Upper lobe of left lung (tissue), 6 donors: Measurements from ENCODE around the gene HSF4. TPM values are rescaled to one million over a fixed set of nuclear protein-coding genes. Genes with fewer than 3 reads are reported as not detected.

Experiments used
- ATAC-seq, 2 donors: fragments of 200-7000 bp; cut with Tn5 transposase; one replicate each; pipeline ENCODE4 v1.9.1; 2022; ENCODE audit warnings: mild to moderate bottlenecking in 2 of 2, moderate library complexity in 2 of 2; ENCODE audit not compliant: low FRiP score in 2 of 2
- DNase-seq, 2 donors: peaks; one replicate each; pipeline ENCODE4 v3.0.0-alpha.2; 2019 to 2020
- H3K27ac ChIP-seq, 4 donors: fragments of 200-600 bp; sonication (generic); one replicate each; pipeline ENCODE4 v1.5.1; 2016 to 2019
- H3K27me3 ChIP-seq, 4 donors: fragments of 200-600 bp; sonication (generic); one replicate each; pipeline ENCODE4 v1.5.1; 2017 to 2019
- H3K36me3 ChIP-seq, 4 donors: fragments of 200-600 bp; sonication (generic); one replicate each; pipeline ENCODE4 v1.5.1; 2016 to 2019
- H3K4me1 ChIP-seq, 4 donors: fragments of 200-600 bp; sonication (generic); one replicate each; pipeline ENCODE4 v1.5.1; 2018 to 2019
- H3K4me3 ChIP-seq, 4 donors: fragments of 200-600 bp; sonication (generic); one replicate each; pipeline ENCODE4 v1.5.1; 2017 to 2019; ENCODE audit warnings: mild to moderate bottlenecking in 2 of 4, moderate library complexity in 1 of 4
- H3K9me3 ChIP-seq, 4 donors: fragments of 200-600 bp; sonication (generic); one replicate each; pipeline ENCODE4 v1.5.1; 2018 to 2019
- EP300 ChIP-seq, 4 donors: sonication (generic); formaldehyde crosslinking; IDR thresholded peaks; one replicate each; pipeline ENCODE4 v1.5.1; 2017; ENCODE audit warnings: antibody characterized with exemption in 4 of 4, control low read depth in 2 of 4
- POLR2A ChIP-seq, 4 donors: fragments of 450-650 bp; IDR thresholded peaks; one replicate each; pipeline ENCODE4 v1.5.1; 2016 to 2017; ENCODE audit warnings: antibody characterized with exemption in 4 of 4, mild to moderate bottlenecking in 2 of 4
- POLR2AphosphoS5 ChIP-seq, 2 donors: sonication (generic); formaldehyde crosslinking; IDR thresholded peaks; one replicate each; pipeline ENCODE4 v1.5.1; 2017; ENCODE audit warnings: antibody characterized with exemption in 2 of 2
- WGBS, 2 donors: methylation state at CpG; one replicate each; pipeline ENCODE4 v1.1.5; 2017 to 2018; 5-methylcytosine and 5-hydroxymethylcytosine counted together
- total RNA-seq, 6 donors: library from RNA; depleted of rRNA in 4 of 6; stranded (reverse); fragments of >200 nt in 4 of 6; gene quantifications; one replicate each; pipeline versions ENCODE4 v1.1.0 to v1.2.1, GENCODE V29; 2016 to 2021
- TF ChIP-seq, protein P1 (sequence below), 6 experiments: fragments of 450-650 bp in 4 of 6; fragments of 200-600 bp in 2 of 6; sonication (generic) in 2 of 6; IDR thresholded peaks; one replicate each; pipeline ENCODE4 v1.5.1; 2016 to 2019; ENCODE audit warnings: antibody characterized with exemption in 6 of 6
- donor health status: DM: no; HTN: no; CAD: no; lungs with moderate emphysema.
- donor health status: DM: no; HTN: yes; CAD: no; lungs with severe emphysema.

Gene HSF4
- total RNA-seq, 6 donors from 2014 or later: 33.4 to 784 (median 70.1) TPM

- TF ChIP-seq, protein P1, sequence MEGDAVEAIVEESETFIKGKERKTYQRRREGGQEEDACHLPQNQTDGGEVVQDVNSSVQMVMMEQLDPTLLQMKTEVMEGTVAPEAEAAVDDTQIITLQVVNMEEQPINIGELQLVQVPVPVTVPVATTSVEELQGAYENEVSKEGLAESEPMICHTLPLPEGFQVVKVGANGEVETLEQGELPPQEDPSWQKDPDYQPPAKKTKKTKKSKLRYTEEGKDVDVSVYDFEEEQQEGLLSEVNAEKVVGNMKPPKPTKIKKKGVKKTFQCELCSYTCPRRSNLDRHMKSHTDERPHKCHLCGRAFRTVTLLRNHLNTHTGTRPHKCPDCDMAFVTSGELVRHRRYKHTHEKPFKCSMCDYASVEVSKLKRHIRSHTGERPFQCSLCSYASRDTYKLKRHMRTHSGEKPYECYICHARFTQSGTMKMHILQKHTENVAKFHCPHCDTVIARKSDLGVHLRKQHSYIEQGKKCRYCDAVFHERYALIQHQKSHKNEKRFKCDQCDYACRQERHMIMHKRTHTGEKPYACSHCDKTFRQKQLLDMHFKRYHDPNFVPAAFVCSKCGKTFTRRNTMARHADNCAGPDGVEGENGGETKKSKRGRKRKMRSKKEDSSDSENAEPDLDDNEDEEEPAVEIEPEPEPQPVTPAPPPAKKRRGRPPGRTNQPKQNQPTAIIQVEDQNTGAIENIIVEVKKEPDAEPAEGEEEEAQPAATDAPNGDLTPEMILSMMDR (IDR thresholded peaks at IDR 0.05): no peak
- no peak for TF ChIP-seq POLR2A (IDR thresholded peaks at IDR 0.05)
- no peak for TF ChIP-seq POLR2AphosphoS5 (IDR thresholded peaks at IDR 0.05)
- TF ChIP-seq EP300 (IDR thresholded peaks at IDR 0.05): no peak
- peak overlapping the region in 1 of 4 donors; percentile 54 for H3K4me3 ChIP-seq
- no peaks in the 10 kb centered on the region for H3K27me3 ChIP-seq
- peaks cover 28 to 91% (median 82%) of the 10 kb centered on the region in 4 donors for H3K36me3 ChIP-seq
- H3K4me1 ChIP-seq: peaks cover 12 to 32% (median 15%) of the 10 kb centered on the region in 4 donors
- no peaks in the 10 kb centered on the region for H3K9me3 ChIP-seq
- DNase-seq: no peak
- no peak overlapping the region for H3K27ac ChIP-seq
- 94 to 98% methylated on average over 3 to 8 of the region's 8 CpGs for WGBS, 2 donors
- no peak for ATAC-seq
These were observed 35.9 kb downstream of the HSF4 start for GRCh38 chr16:67200491-67200890.

DNA sequence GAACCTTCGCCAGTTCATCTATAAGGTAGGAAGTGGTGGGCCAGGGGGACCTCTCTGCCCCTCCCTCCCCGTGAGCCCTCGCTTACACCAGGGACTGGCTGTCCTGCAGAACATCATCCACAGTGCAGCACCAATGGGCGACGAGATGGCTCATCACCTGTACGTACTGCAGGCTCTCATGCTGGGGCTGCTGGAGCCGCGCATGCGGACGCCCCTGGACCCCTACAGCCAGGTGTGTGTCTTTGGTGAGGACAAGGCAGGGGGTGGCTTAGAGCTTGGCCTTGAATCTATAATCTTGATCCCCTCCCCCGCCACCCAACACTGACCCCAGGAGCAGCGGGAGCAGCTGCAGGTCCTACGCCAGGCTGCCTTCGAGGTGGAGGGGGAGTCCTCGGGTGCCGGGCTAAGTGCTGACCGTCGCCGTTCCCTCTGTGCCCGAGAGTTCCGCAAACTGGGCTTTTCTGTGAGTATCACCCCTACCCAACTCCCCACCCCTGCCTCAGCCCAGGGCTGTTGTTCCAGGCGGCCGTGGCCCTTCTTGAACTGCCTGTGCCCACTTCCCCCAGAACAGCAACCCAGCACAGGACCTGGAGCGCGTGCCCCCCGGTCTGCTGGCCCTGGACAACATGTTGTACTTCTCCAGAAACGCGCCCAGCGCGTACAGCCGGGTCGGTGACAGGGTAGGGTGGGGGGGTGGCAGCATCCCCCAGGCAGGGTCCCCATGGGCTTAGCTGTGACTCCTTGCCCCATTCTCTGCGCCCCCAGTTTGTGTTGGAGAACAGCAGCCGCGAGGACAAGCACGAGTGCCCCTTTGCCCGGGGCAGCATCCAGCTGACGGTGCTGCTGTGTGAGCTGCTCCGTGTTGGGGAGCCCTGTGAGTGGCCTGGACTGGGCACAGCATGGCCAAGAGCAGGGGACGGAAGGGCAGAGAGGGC, 37.1 kb downstream of the HSF4 start:
- DNase-seq: peak in 1 of 2 donors; percentile 73
- peaks cover 17 to 84% (median 70%) of the 10 kb centered on the region in 4 donors for H3K36me3 ChIP-seq
- no peaks in the 10 kb centered on the region for H3K9me3 ChIP-seq
- TF ChIP-seq POLR2AphosphoS5 (IDR thresholded peaks at IDR 0.05): no peak
- no peak for TF ChIP-seq EP300 (IDR thresholded peaks at IDR 0.05)
- TF ChIP-seq, protein P1 (IDR thresholded peaks at IDR 0.05): no peak
- no peak for TF ChIP-seq POLR2A (IDR thresholded peaks at IDR 0.05)
- peaks cover 12 to 32% (median 15%) of the 10 kb centered on the region in 4 donors for H3K4me1 ChIP-seq
- no peak for ATAC-seq
- no peaks in the 10 kb centered on the region for H3K27me3 ChIP-seq
- whole genome bisulfite sequencing, 2 donors: 93 to 95% methylated on average over 11 to 35 of the region's 40 CpGs
- H3K4me3 ChIP-seq: no peak overlapping the region
- no peak overlapping the region for H3K27ac ChIP-seq

DNA sequence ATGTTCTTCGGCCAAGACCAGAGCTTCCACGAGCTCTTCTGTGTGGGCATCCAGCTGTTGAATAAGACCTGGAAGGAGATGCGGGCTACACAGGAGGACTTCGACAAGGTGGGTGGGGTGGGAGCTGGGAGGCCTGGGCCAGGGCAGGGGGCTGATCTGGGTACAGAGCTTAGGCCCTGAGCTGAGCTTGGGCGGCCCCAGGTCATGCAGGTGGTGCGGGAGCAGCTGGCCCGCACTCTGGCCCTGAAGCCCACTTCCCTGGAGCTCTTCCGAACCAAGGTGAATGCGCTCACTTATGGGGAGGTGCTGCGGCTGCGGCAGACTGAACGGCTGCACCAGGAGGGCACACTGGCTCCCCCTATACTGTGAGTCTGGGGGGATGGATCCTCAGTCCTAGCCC, 37.9 kb downstream of the HSF4 start:
- H3K27ac ChIP-seq: no peak overlapping the region
- H3K27me3 ChIP-seq: no peaks in the 10 kb centered on the region
- TF ChIP-seq EP300 (IDR thresholded peaks at IDR 0.05): no peak
- no peak for TF ChIP-seq POLR2AphosphoS5 (IDR thresholded peaks at IDR 0.05)
- no peak for TF ChIP-seq POLR2A (IDR thresholded peaks at IDR 0.05)
- TF ChIP-seq, protein P1 (IDR thresholded peaks at IDR 0.05): no peak
- WGBS, 2 donors: 94 to 100% methylated on average over 5 to 12 of the region's 12 CpGs
- H3K4me1 ChIP-seq: peaks cover 15 to 32% (median 19%) of the 10 kb centered on the region in 4 donors
- no peaks in the 10 kb centered on the region for H3K9me3 ChIP-seq
- H3K36me3 ChIP-seq: peaks cover 17 to 79% (median 62%) of the 10 kb centered on the region in 4 donors
- H3K4me3 ChIP-seq: no peak overlapping the region
- DNase-seq (no peak), ATAC-seq (no peak)

- Histone ChIP-seq H3K27ac (no peak overlapping the region), H3K27me3 (no peaks in the 10 kb centered on the region), H3K9me3 (no peaks in the 10 kb centered on the region), H3K4me1 (peaks cover 11 to 26% (median 18%) of the 10 kb centered on the region in 4 donors), H3K4me3 (no peak overlapping the region), H3K36me3 (peaks cover 17 to 77% (median 56%) of the 10 kb centered on the region in 4 donors)
- TF ChIP-seq POLR2A (IDR thresholded peaks at IDR 0.05): no peak
- TF ChIP-seq, protein P1 (IDR thresholded peaks at IDR 0.05): no peak
- TF ChIP-seq POLR2AphosphoS5 (IDR thresholded peaks at IDR 0.05): no peak
- no peak for TF ChIP-seq EP300 (IDR thresholded peaks at IDR 0.05)
- WGBS, 2 donors: 89 to 93% methylated on average over 14 to 21 of the region's 23 CpGs
- DNase-seq (peak in 1 of 2 donors; percentile 69), ATAC-seq (no peak)
These were observed 38.5 kb downstream of the HSF4 start for GRCh38 chr16:67202956-67203493.
